A549 (cell line): Measurements from ENCODE around the gene THADA.

Experiments
- BCL3 ChIP-seq: fragments of >200 bp; sonication (Bioruptor Twin); formaldehyde crosslinking; IDR thresholded peaks from 3 replicates; pipeline ENCODE4 v1.6.1; 2016
- CEBPB ChIP-seq, 2 experiments: fragments of >200 bp in 1 of 2; sonication (Bioruptor Twin) in 1 of 2; formaldehyde crosslinking in 1 of 2; IDR thresholded peaks; 2 replicates each; pipeline ENCODE4 v1.6.1; 2012 to 2016
- CHD4 ChIP-seq: fragments of 200-600 bp; sonication (generic); IDR thresholded peaks from 2 replicates; pipeline ENCODE4 v1.6.1; 2016; ENCODE audit warnings: antibody characterized with exemption, mild to moderate bottlenecking, borderline replicate concordance
- CTCF ChIP-seq: fragments of >200 bp; sonication (Bioruptor Twin); formaldehyde crosslinking; IDR thresholded peaks from 3 replicates; pipeline ENCODE4 v1.5.1; 2016
- EHF ChIP-seq: fragments of 250-450 bp; sonication (Bioruptor Pico); IDR thresholded peaks from 2 replicates; pipeline ENCODE4 v1.5.0; 2020; ENCODE audit warnings: mild to moderate bottlenecking
- EP300 ChIP-seq, 2 experiments: fragments of >200 bp; sonication (Bioruptor Twin); formaldehyde crosslinking; IDR thresholded peaks; 2 replicates in 1 of 2; 3 replicates in 1 of 2; pipeline ENCODE4 v1.6.1; 2016 to 2017
- FOXS1 ChIP-seq: fragments of 250-450 bp; sonication (Bioruptor Pico); IDR thresholded peaks from 2 replicates; pipeline ENCODE4 v1.5.0; 2020; ENCODE audit warnings: mild to moderate bottlenecking, moderate library complexity
- HOXB5 ChIP-seq: fragments of 250-450 bp; sonication (Bioruptor Pico); IDR thresholded peaks from 2 replicates; pipeline ENCODE4 v1.5.0; 2020; ENCODE audit warnings: mild to moderate bottlenecking, moderate library complexity
- KDM1A ChIP-seq: fragments of 200-600 bp; sonication (generic); IDR thresholded peaks from 2 replicates; pipeline ENCODE4 v1.6.1; 2016; ENCODE audit warnings: low read depth, mild to moderate bottlenecking
- MYC ChIP-seq: IDR thresholded peaks from 2 replicates; pipeline ENCODE4 v1.6.1; 2012; ENCODE audit warnings: mild to moderate bottlenecking, inconsistent platforms, low read length, improper control_type of control experiment, borderline replicate concordance
- POLR2A ChIP-seq: IDR thresholded peaks from 2 replicates; pipeline ENCODE4 v1.6.1; 2012; ENCODE audit warnings: mild to moderate bottlenecking, low read length
- POLR2AphosphoS2 ChIP-seq: conservative IDR thresholded peaks from 2 replicates; pipeline ENCODE4 v1.6.1; 2012; ENCODE audit warnings: low read length, improper control_type of control experiment, inconsistent platforms
- RAD21 ChIP-seq, 2 experiments: fragments of >200 bp in 1 of 2; sonication (Bioruptor Twin) in 1 of 2; formaldehyde crosslinking in 1 of 2; IDR thresholded peaks in 1 of 2; conservative IDR thresholded peaks in 1 of 2; 2 replicates in 1 of 2; 3 replicates in 1 of 2; pipeline ENCODE4 v1.6.1; 2012 to 2018; ENCODE audit warnings: inconsistent platforms in 1 of 2
- REST ChIP-seq: fragments of 200-600 bp; sonication (generic); IDR thresholded peaks from 2 replicates; pipeline ENCODE4 v1.6.1; 2016; ENCODE audit warnings: antibody characterized with exemption, mild to moderate bottlenecking, moderate library complexity

GRCh38 chr2:43464590-43464989 is 131.2 kb downstream of the THADA start:
- TF ChIP-seq REST (no peak), EP300 (IDR thresholded peaks at IDR 0.05) (no peak), RAD21 (conservative IDR thresholded peaks at IDR 0.05 in 1 of 2, IDR thresholded peaks at IDR 0.05 in 1 of 2) (no peak), CTCF (no peak), CEBPB (IDR thresholded peaks at IDR 0.05) (no peak), FOXS1 (CRISPR knock-in tag) (no peak), HOXB5 (no peak), POLR2A (no peak), EHF (no peak), CHD4 (no peak), MYC (no peak), BCL3 (no peak), POLR2AphosphoS2 (no peak), KDM1A (no peak)
